ENCODE measurements around the gene KCNIP4.

The KCNIP4 gene

DNA sequence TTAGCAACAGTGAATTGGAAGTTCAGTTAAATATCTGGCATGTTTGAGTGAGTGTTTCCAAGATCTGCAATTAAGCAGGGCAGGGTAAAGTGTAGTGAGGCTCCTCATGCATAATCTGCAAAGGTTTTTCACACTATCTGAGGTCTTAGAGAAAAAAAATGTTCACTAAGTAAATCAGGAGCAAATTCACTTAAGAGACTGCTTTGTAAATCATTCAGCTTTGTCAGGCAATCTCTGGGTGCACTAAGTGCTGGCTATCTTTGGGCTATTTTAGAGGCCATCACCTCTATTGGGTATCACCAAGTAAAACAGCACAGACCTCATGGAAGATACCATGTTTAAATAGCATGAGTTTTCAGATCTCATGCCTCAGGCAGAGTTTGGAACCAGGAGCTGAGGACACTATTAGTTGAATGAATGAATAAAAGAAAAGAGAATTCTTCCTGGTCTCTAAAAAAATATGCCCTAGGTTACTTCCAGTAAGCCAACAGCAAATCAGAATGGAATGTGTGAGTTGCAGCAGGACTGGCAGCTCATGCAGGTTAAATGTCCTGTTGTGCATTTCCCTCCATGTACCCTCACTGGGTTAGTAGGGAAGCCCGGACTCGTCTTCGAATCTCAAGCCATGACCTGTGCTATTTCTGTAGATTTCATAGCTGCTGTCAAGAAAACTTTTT is 195.3 kb downstream of the KCNIP4 start:
- DNase-seq, result no peak

DNA sequence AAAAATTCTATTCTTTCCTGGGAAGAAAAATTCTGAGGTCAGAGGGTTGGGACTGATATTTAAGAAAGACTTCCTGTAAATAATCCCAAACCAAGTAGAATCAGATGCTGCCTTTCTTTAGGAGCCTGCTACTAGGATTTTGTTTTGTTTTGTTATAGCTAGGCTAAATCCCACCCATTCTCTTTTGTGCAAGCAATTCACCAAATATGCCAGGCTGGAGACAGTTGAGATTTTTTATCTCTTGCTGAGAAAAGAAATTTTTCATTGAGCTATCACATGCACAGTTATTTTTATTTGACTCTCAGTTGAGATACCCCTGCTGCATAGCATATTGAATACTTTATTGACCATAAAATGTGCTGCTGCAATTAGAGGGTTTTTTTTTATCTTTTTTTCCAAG is 196.0 kb downstream of the KCNIP4 start:
- no peak for DNase-seq

DNA sequence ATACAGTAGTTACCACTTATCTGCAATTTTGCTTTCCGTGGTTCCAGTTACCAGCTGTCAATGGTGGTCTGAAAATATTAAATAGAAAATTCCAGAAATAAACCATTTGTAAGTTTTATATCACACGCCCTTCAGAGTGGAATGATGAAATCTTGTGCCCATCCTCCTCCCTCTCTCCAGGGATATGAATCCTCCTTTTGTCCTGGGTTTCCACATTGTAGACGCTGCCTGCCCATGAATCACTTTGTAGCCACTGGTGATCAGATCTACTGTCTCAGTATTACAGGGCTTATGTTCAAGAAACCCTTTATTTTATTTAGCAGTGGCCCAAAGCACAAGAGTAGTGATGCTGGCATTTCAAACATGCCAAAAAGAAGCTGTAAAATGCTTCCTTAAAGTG is 198.6 kb downstream of the KCNIP4 start:
- no peak for DNase-seq

GRCh38 chr4:21749412-21749811 is 199.2 kb downstream of the KCNIP4 start:
- DNase-seq, result no peak

- no peak for DNase-seq
Observed at GRCh38 chr4:21744046-21744445, 204.5 kb downstream of the KCNIP4 start.

GRCh38 chr4:21742326-21742725 is 206.2 kb downstream of the KCNIP4 start:
- DNase-seq, result no peak

DNA sequence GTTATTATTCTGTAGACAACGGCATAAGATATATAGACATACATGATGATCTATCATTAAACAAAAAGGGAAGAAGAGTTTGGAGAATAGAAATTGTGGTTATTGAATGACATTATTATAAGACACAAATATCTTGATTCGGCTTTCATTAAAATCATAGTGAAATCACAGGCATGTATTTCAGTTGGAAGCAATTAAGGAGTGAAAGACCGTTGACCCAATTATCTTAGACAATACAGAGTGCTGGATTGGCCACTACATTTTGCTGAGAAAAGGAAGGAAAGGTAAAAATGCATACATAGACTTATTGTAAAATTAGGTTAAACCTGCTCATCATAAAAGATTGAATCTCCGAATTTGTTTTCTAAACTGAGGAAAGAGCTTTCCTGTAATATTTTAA is 209.8 kb downstream of the KCNIP4 start:
- DNase-seq, result no peak

- DNase-seq, result no peak
Observed at GRCh38 chr4:21735866-21736265, 212.7 kb downstream of the KCNIP4 start.

DNA sequence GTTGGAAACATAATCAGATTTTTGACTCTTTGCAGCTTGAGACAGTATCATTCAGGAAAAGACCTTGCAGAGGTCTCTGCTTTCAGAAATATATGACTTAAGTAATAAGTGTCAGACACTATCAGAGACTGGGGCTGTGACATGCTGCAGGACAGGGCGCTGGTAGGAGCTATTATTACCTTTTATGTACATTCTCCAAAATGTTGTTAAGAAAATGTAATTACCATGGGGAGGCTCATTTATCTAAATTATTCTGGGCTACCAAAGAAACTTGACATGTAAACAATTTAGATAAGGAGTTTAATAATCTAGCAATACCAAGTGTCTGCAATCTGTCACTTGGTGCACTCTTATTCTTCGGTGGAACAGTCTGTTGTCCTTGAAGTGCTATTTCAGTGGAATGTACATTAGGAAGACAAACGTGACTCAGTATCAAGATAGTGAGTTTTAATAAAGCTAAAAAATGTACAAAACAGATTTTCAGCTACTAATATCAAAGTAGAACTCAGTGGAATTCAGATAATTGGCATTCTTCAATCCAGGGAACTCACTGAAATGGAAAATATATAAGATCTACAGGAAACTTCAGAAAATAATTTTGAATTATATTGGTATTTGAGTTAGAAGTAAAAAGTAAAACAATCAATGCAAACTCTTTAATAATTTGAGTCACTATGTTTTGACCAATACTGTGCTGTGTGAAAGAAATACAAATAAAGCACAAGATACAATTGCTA is 214.5 kb downstream of the KCNIP4 start:
- DNase-seq, result no peak

DNA sequence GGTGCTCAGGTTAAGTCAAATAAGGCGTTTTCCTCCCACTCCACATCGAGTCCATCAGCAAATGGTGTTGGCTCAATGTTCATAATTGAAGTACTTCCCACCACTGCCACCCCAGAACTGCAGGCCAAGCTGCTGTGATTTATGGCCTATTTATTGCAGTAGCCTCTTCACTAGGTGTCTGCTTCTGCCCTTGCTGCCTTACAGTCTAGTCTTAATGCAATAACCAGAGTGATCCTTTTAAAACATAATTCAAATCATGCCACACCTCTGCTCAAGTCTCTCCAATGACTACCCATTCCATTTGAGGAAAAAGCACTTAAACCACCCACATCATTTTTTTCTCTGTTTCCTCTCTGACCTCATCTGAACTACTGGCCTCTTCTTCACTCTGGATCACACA is 220.3 kb downstream of the KCNIP4 start:
- no peak for DNase-seq

DNA sequence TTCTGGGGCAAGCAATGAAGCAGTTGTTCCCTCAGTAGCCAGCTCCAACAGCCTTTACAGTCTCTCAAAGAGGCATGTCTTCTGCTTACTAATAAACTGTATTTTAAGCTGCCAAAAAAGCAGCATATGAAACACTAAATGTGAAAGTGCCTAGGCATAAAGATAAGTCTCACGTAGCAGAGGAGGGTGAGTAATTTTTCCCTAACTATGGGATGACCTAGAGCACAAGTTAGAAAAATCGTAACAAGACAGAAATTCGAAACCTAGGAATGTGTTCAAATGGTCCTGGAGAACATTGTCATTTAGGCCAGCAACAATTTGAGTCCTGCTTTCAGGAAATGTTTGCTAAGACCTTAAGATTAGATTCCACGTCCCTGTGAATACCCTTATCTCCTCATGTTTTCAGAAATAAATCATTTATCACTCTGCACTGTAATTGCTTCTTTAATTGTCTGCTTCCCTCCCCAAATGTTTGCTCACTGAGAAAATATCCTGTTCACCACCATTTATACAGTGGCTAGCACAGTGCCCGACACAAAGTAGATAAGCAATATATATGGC is 222.2 kb downstream of the KCNIP4 start:
- DNase-seq, result no peak

DNA sequence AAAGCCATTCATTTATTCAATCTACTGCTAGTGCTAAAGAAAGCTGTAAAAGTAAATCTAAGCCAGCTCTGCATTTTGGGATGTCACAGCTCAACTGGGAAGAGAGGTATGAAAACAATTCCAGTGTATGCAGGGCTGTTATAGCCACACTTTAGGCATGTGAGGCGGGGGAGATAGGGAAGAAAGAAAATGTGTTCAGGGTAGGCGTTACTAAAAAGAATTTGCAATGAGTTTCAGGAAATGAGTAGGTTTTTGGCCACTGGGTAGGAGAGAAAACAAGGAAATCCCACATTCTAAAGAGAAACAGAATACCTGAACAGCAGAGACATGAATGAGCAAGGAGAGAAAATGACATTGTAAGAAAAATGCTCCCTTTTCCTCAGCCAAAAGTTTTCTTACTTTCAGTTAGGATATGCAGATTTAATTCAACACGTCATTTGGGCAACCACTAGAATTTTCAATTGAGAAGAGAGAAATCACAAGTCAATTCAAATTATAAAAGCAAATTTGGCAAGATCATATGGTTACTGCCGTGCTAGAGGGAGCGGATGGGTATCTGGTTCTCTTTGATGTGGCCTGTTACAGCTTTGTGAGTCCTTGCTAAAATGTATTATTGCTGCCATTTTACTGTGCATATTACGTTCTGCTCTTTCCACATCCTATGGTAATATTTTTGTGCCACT is 226.3 kb downstream of the KCNIP4 start:
- no peak for DNase-seq

DNA sequence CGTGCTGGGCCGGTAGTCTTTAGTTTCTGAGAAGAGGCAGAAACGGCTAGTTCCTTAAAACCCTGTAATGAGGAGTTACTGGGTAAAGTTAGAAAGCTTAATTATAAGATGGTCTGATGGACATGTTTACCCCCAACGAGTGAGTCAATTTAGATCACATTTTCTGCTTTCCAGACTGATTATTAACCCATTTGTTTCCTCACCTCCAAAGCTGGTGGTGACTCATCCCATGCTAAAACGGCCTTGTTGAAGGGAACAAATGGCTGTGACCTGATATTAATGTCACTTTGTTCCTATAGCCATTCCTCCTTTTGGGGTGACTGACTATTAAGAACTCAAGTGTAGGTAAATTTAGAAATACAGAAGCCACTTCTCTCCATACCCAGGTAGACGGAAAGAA is 232.0 kb downstream of the KCNIP4 start:
- DNase-seq, result no peak

DNA sequence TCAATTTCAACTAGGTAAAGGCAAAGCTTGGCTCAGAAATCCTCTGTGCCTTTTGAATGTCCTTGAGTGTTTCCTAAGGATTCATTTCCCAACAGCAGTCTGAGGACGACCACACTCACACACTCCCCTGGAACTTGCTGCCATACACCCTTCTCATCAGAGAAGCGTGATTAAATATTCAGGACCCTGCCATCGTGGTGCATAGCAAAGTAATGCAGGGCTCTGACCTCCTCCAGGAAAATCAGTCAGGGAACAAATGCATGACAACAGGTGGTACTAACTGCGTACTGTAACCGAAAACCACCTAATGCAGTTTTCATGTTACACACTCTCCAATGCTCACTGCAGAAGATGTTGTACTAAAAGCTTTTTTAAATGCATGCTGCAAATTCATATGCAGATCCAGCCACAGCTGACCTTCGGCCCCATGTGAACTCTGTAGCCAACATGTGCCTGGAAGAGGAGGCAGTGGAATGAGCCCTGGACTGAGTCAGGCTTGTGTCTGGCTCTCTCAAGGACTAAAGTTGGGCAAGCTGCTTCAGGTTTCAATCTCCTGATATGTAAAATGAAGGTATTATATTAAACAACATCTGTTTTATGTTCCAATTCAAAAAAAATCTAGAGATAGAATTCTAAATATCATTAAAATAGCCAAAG is 238.3 kb downstream of the KCNIP4 start:
- DNase-seq, result no peak

DNA sequence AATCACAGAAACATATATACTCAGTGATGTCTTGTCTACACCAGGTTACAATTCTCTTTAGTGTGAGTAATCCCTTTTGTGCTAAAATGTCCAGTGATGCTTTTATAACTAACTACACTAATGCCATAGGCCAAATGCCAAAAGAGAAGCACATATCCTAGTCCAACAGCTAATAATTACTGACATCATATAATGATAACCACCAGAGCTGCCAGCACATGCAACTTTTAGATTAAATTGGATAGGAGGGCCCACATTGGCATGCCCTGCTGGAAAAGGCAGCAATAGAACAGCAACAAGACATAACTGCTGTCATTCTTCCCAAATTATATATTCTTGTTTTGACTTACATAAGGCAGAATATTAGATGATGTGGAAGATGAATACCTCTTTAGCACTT is 238.8 kb downstream of the KCNIP4 start:
- no peak for DNase-seq

DNA sequence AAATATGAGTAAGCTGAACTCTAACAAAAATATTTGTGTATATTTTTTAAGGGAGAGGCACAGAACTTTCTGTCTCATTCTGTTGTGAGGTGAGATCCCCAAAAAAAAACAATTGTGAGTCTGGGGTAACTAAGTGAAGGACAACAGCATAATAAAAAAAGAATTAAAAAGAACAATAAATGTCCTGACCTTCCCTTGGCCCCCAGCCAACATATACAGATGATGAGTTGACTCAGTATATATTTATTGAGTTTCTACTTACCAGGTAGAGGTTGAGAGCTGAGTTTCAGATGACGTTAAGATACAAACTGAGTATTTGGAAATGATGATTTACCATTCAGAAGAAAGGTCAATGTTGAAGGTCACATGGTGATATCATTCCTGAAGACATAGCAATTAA is 239.5 kb downstream of the KCNIP4 start:
- no peak for DNase-seq

DNA sequence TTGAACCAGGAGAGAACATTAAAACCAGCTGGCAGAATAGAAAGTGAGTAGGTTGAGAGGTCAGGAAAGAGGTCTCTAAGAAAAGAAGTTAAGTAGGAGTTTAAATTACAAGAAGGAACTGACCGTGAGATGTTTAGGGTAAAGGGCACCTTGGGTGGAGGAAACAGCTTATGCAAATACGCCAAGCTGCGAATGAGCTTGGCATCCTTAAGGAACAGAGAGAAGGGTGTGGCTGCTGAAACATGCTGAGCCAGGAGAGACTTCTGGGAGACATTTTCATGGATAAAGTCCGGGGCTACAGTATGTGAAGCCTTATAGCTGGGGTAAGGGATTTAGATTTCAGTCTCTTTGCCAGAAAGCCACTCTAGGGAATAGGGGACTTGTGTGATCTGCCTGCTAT is 249.1 kb downstream of the KCNIP4 start:
- DNase-seq, result no peak

- DNase-seq, result no peak
Observed at GRCh38 chr4:21697583-21697982, 251.0 kb downstream of the KCNIP4 start.

- DNase-seq, result no peak
Observed at GRCh38 chr4:21695141-21695540, 253.4 kb downstream of the KCNIP4 start.

- no peak for DNase-seq
Observed at GRCh38 chr4:21692241-21692640, 256.3 kb downstream of the KCNIP4 start.

GRCh38 chr4:21688596-21689265 is 259.8 kb downstream of the KCNIP4 start:
- DNase-seq, result no peak

DNA sequence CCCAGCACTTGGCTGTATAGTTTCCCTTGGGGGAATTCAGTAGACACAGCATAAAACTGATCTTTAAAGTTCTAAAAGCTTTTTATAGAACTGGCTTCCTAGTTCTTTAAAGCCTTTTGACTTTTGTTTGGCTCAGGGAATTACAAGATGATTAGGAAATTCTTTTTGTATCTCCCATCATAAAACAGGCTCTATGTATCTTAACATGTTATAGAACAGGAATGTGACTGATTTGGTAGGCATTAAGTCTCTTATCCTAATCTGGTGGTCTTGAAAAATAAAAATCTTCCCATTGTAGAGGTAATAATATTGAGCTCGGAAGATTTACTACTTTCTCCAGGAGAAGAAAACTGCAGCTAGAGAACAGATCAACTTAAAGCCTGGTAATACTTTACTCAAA is 262.7 kb downstream of the KCNIP4 start:
- DNase-seq, result no peak
